Transverse colon (tissue), 4 donors: Measurements from ENCODE around the gene DLGAP3. TPM values are rescaled to one million over a fixed set of nuclear protein-coding genes. Genes with fewer than 3 reads are reported as not detected.

ENCODE experiments used
- DNase-seq: peaks from one replicate; pipeline ENCODE4 v3.0.0-alpha.2; 2019
- H3K27ac ChIP-seq, 4 donors: fragments of 200-600 bp; sonication (generic); 2 replicates each; pipeline ENCODE4 v1.5.1; 2016 to 2018; ENCODE audit warnings: inconsistent platforms in 4 of 4
- H3K27me3 ChIP-seq: fragments of 200-600 bp; sonication (generic); 2 replicates; pipeline ENCODE4 v1.5.1; 2017; ENCODE audit warnings: inconsistent platforms
- H3K36me3 ChIP-seq, 4 donors: fragments of 200-600 bp; sonication (generic); 2 replicates each; pipeline ENCODE4 v1.5.1; 2017 to 2019; ENCODE audit warnings: inconsistent platforms in 4 of 4
- H3K4me1 ChIP-seq, 4 donors: fragments of 200-600 bp; sonication (generic); 2 replicates each; pipeline ENCODE4 v1.5.1; 2017 to 2020; ENCODE audit warnings: inconsistent platforms in 4 of 4
- H3K4me3 ChIP-seq, 4 donors: fragments of 200-600 bp; sonication (generic); 1 replicate in 1 of 4; 2 replicates in 3 of 4; pipeline versions ENCODE4 v1.5.1 to v1.6.1; 2017 to 2019; ENCODE audit warnings: inconsistent platforms in 4 of 4
- H3K9me3 ChIP-seq, 2 donors: fragments of 200-600 bp; sonication (generic); 2 replicates each; pipeline ENCODE4 v1.5.1; 2017 to 2019; ENCODE audit warnings: inconsistent platforms in 2 of 2
- EP300 ChIP-seq: sonication (generic); formaldehyde crosslinking; IDR thresholded peaks from one replicate; pipeline ENCODE4 v1.6.1; 2017; ENCODE audit warnings: antibody characterized with exemption, low read depth
- POLR2A ChIP-seq: fragments of 450-650 bp; IDR thresholded peaks from one replicate; pipeline ENCODE4 v1.6.1; 2016; ENCODE audit warnings: antibody characterized with exemption, mild to moderate bottlenecking, moderate library complexity
- POLR2AphosphoS5 ChIP-seq, 3 donors: sonication (generic); formaldehyde crosslinking; IDR thresholded peaks; one replicate each; pipeline ENCODE4 v1.6.1; 2016; ENCODE audit warnings: antibody characterized with exemption in 3 of 3
- WGBS, 2 donors: methylation state at CpG; one replicate each; pipeline ENCODE4 v1.1.5; 2018; ENCODE audit warnings: low coverage in 1 of 2; 5-methylcytosine and 5-hydroxymethylcytosine counted together
- in situ Hi-C, 4 donors: fragments of 200-750 bp; cut with MboI; loops; one replicate each; pipeline versions ENCODE4 v1.15.0 to v1.15.1; 2017; ENCODE audit warnings: low sequenced_read_pairs in 3 of 4, low pct_ligation_motif_present in 1 of 4, low pct_unique_long_range_greater_than_20kb in 1 of 4
- intact Hi-C: fragments of 100-400 bp; cut with DNase I; formaldehyde crosslinking; loops from one replicate; pipeline ENCODE4 v1.15.1; 2023; ENCODE audit warnings: low total_unique reads
- total RNA-seq, 4 donors: library from RNA; depleted of rRNA; stranded (reverse); fragments of >200 nt; gene quantifications; one replicate each; pipeline ENCODE4 v1.1.0, GENCODE V29; 2016
- TF ChIP-seq, protein P1 (sequence below), 5 experiments: fragments of 200-600 bp in 3 of 5; fragments of 450-650 bp in 2 of 5; sonication (generic) in 3 of 5; IDR thresholded peaks; 1 replicate in 2 of 5; 2 replicates in 3 of 5; pipeline ENCODE4 v1.5.1; 2016 to 2017; ENCODE audit warnings: antibody characterized with exemption in 5 of 5, inconsistent platforms in 3 of 5, mild to moderate bottlenecking in 2 of 5, moderate library complexity in 1 of 5

Gene DLGAP3
- total RNA-seq, 4 donors from 2014 or later: 0.14 to 1.4 (median 0.64) TPM

DNA sequence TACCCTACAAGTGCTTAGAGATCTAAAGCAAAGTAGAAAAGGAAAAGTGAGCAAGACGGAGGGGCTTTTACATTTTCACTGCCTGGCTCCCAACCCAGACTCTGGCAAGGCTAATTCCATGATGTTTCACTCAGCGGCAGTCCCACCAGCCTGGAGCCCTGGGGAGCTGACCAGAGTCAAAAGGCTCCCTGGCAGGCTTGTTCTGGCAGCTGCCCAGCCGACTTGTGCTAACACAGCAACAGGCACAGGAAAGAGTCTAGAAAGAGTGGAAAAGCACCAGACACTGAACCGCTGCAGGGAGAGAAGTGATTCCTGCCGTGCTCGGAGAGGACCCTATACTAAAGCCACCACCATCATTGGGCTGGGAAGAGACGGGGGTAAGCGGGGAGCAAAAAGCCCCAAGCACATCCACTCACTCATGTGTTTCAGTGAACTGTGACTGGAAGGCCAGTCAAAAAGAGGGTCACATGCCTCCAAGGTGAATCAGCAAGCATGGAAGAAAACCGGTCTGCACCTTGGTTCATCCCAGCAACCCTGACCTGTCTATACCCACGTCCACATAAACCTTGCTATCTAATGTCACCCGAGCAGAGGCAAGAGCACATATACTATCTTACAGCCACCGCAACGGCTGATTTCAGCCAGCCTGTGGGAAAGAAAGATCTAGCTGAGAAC is 77.9 kb downstream of the DLGAP3 start:
- no peak for DNase-seq
- peaks cover 0 to 12% (median 5%) of the 10 kb centered on the region in 4 donors for H3K36me3 ChIP-seq
- in situ Hi-C loops: no loop called here

GRCh38 chr1:34850382-34850781 is 79.1 kb downstream of the DLGAP3 start:
- 57 to 71% methylated on average over 5 to 6 of the region's 6 CpGs for WGBS, 2 donors
- no peak for TF ChIP-seq EP300
- TF ChIP-seq POLR2A: no peak
- no peak for TF ChIP-seq POLR2AphosphoS5 (IDR thresholded peaks at IDR 0.05)
- TF ChIP-seq, protein P1, sequence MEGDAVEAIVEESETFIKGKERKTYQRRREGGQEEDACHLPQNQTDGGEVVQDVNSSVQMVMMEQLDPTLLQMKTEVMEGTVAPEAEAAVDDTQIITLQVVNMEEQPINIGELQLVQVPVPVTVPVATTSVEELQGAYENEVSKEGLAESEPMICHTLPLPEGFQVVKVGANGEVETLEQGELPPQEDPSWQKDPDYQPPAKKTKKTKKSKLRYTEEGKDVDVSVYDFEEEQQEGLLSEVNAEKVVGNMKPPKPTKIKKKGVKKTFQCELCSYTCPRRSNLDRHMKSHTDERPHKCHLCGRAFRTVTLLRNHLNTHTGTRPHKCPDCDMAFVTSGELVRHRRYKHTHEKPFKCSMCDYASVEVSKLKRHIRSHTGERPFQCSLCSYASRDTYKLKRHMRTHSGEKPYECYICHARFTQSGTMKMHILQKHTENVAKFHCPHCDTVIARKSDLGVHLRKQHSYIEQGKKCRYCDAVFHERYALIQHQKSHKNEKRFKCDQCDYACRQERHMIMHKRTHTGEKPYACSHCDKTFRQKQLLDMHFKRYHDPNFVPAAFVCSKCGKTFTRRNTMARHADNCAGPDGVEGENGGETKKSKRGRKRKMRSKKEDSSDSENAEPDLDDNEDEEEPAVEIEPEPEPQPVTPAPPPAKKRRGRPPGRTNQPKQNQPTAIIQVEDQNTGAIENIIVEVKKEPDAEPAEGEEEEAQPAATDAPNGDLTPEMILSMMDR (IDR thresholded peaks at IDR 0.05): no peak
- intact Hi-C loops (no loop called here), in situ Hi-C loops (no loop called here)
- H3K27me3 ChIP-seq: no peaks in the 10 kb centered on the region
- no peak for DNase-seq
- no peaks in the 10 kb centered on the region for H3K9me3 ChIP-seq
- H3K4me1 ChIP-seq: peaks cover 0 to 14% (median 0%) of the 10 kb centered on the region in 4 donors
- H3K36me3 ChIP-seq: peaks cover 0 to 8% (median 3%) of the 10 kb centered on the region in 4 donors
- peak overlapping the region in 1 of 4 donors; percentile 1 for H3K27ac ChIP-seq
- no peak overlapping the region for H3K4me3 ChIP-seq

More for the DNA sequence above, 77.9 kb downstream of the DLGAP3 start:
- Histone ChIP-seq H3K27me3 (no peaks in the 10 kb centered on the region), H3K9me3 (no peaks in the 10 kb centered on the region), H3K4me3 (no peak overlapping the region), H3K27ac (peak overlapping the region in 2 of 4 donors; percentile 1 to 41), H3K4me1 (peaks cover 0 to 14% (median 0%) of the 10 kb centered on the region in 4 donors)
- intact Hi-C loops: no loop called here
- 89 to 92% methylated on average over 6 to 13 of the region's 13 CpGs for WGBS, 2 donors
- no peak for TF ChIP-seq EP300
- TF ChIP-seq POLR2AphosphoS5 (IDR thresholded peaks at IDR 0.05): no peak
- TF ChIP-seq, protein P1 (IDR thresholded peaks at IDR 0.05): no peak

GRCh38 chr1:34847094-34847493 is 82.4 kb downstream of the DLGAP3 start:
- DNase-seq: no peak
- in situ Hi-C loops (no loop called here), intact Hi-C loops (no loop called here)
- no peak for TF ChIP-seq POLR2A
- no peak for TF ChIP-seq POLR2AphosphoS5 (IDR thresholded peaks at IDR 0.05)
- no peak for TF ChIP-seq EP300
- TF ChIP-seq, protein P1 (IDR thresholded peaks at IDR 0.05): no peak
- H3K9me3 ChIP-seq: no peaks in the 10 kb centered on the region
- H3K27ac ChIP-seq: no peak overlapping the region
- H3K4me3 ChIP-seq: no peak overlapping the region
- no peaks in the 10 kb centered on the region for H3K36me3 ChIP-seq
- H3K4me1 ChIP-seq: peaks cover 0 to 11% (median 0%) of the 10 kb centered on the region in 4 donors
- no peaks in the 10 kb centered on the region for H3K27me3 ChIP-seq
- WGBS, 2 donors: 83% methylated on average over 7 of the region's 7 CpGs; no CpG with 5 or more reads in 1 of the 2 donors

DNA sequence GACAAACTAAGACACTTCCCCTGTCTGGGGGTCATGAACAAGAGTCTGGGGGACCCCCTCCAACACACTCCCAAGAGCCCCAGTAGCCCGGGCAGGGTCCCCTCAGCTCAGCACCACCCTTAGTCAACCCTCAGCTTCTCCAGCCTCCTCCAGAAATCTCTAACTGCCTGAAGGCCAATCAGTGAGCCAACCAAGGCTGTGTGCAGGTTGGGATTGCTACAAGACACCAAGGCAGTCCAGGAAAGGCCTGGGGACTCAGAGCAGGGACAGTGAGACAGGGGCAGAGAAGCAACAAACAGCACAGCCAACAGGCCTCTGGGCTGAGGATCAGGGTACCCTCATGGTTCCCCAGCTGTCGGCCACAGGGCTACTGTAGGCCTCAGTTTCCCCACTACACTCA is 83.2 kb downstream of the DLGAP3 start:
- peaks cover 0 to 8% (median 0%) of the 10 kb centered on the region in 4 donors for H3K4me1 ChIP-seq
- in situ Hi-C loops: no loop called here
- no peaks in the 10 kb centered on the region for H3K36me3 ChIP-seq
- H3K27me3 ChIP-seq: no peaks in the 10 kb centered on the region
- no peak overlapping the region for H3K27ac ChIP-seq
- H3K4me3 ChIP-seq: no peak overlapping the region
- intact Hi-C loops: no loop called here
- no peak for DNase-seq
- 95% methylated on average over 2 of the region's 2 CpGs; no CpG with 5 or more reads in 1 of the 2 donors for WGBS, 2 donors
- TF ChIP-seq EP300: no peak
- TF ChIP-seq POLR2AphosphoS5 (IDR thresholded peaks at IDR 0.05): no peak
- no peak for TF ChIP-seq POLR2A
- TF ChIP-seq, protein P1 (IDR thresholded peaks at IDR 0.05): no peak
- H3K9me3 ChIP-seq: no peaks in the 10 kb centered on the region
